ENCODE results near the gene ITPR3. TPM values are rescaled to one million over a fixed set of nuclear protein-coding genes. Genes with fewer than 3 reads are reported as not detected.

The ITPR3 gene
- total RNA-seq, 1 experiment from 2014 or later: 143 TPM

DNA sequence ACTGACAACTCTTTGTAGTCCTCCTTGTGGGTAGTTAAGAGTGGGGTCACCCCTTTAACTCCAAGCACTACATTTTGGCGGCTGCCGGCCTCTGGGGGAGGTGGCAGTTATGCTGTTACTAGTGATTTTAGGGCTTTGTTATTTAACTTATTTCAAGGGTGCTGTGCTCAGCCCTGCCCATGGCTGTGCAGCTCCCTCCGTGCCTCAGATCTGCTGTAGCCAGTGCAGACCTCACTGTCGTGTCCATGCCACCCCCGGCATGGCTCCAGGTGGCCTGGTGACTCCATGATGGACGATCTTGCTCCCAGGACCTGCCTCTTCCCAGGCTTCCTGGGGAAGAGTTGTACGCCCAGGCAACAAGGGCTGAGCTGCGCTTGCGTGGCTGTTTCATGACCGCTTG lies 75.0 kb downstream of the ITPR3 start:
- Mint-ChIP-seq H3K4me1 (ENCODE audit: low read depth, unreplicated experiment) (peaks cover 9% of the 10 kb centered on the region), H3K36me3 (ENCODE audit: insufficient read depth, unreplicated experiment) (peaks cover 97% of the 10 kb centered on the region), H3K27me3 (ENCODE audit: unreplicated experiment) (no peaks in the 10 kb centered on the region), H3K4me3 (ENCODE audit: low read depth, unreplicated experiment) (no peak overlapping the region), H3K27ac (ENCODE audit: unreplicated experiment) (no peak overlapping the region), H3K9me3 (ENCODE audit: low read depth, unreplicated experiment) (no peaks in the 10 kb centered on the region)
- TF ChIP-seq, protein P1, sequence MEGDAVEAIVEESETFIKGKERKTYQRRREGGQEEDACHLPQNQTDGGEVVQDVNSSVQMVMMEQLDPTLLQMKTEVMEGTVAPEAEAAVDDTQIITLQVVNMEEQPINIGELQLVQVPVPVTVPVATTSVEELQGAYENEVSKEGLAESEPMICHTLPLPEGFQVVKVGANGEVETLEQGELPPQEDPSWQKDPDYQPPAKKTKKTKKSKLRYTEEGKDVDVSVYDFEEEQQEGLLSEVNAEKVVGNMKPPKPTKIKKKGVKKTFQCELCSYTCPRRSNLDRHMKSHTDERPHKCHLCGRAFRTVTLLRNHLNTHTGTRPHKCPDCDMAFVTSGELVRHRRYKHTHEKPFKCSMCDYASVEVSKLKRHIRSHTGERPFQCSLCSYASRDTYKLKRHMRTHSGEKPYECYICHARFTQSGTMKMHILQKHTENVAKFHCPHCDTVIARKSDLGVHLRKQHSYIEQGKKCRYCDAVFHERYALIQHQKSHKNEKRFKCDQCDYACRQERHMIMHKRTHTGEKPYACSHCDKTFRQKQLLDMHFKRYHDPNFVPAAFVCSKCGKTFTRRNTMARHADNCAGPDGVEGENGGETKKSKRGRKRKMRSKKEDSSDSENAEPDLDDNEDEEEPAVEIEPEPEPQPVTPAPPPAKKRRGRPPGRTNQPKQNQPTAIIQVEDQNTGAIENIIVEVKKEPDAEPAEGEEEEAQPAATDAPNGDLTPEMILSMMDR (IDR thresholded peaks at IDR 0.05; ENCODE audit: unreplicated experiment): no peak
- CTCF ChIA-PET: no interaction called here
- intact Hi-C loops (cut with micrococcal nuclease; ENCODE audit: unreplicated experiment): no loop called here
- DNase-seq: no peak
- BruUV-seq (replicated peaks): TSS peak; percentile 63

DNA sequence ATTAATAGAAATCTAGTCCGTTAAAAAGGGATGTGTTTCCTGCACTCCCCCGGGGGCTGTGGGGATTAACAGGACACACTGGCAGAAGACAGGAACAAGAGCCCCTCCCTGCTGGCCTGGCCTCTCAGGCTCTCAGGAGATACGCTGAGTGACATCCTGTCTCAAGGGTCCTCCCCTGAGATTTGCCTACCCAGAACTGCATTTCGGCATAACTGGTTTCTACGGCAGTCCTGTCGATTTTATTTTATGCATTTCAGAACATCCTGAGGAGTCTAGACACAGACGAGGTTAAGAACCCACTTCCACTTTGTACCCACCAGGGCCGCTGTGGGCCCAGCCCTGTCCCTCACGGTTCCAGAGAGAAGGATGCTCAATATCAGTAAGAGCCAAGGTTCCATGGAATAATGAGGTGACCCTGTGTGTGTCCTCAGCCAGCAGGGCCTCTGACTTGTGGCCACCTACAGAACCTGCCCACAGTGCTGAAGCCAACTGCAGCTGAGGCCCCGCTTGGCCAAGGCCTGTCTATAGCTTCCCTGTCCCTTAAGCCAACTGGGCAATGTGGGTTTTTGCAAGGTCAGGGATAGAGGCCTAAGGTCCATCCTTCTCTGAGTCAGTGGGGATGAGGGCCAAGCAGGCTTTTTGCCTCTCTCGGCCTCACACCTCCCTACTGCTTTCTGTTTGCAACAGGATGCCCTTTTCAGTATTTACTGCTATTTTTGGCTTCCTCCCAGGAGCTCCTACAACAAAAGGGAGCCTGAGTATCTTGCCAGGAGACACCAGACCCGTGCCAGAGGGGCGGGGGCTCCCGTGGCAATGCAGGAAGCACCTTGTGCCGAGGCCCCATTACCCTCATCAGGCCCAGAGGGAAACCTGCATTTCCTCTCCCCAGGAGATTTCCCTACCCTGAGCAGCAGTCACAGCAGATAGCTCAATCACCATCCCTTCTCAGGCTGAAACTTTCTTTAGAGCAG lies 75.7 kb downstream of the ITPR3 start:
- CTCF ChIA-PET: interaction anchor here (0.8 to 1.6 kb wide), 4 partner anchors 14 to 107 kb away, joined by 3 to 5 read pairs (median 3); partner anchors contain the start of gene UQCC2
- TF ChIP-seq, protein P1 (IDR thresholded peaks at IDR 0.05; ENCODE audit: unreplicated experiment): no peak
- Mint-ChIP-seq H3K9me3 (ENCODE audit: low read depth, unreplicated experiment) (no peaks in the 10 kb centered on the region), H3K36me3 (ENCODE audit: insufficient read depth, unreplicated experiment) (peaks cover 94% of the 10 kb centered on the region), H3K4me1 (ENCODE audit: low read depth, unreplicated experiment) (peaks cover 9% of the 10 kb centered on the region), H3K27me3 (ENCODE audit: unreplicated experiment) (no peaks in the 10 kb centered on the region), H3K4me3 (ENCODE audit: low read depth, unreplicated experiment) (no peak overlapping the region), H3K27ac (ENCODE audit: unreplicated experiment) (peak overlapping the region; percentile 25)
- BruUV-seq (replicated peaks): no TSS peak
- intact Hi-C loops (cut with micrococcal nuclease; ENCODE audit: unreplicated experiment): no loop called here
- peak; percentile 53 for DNase-seq

DNA sequence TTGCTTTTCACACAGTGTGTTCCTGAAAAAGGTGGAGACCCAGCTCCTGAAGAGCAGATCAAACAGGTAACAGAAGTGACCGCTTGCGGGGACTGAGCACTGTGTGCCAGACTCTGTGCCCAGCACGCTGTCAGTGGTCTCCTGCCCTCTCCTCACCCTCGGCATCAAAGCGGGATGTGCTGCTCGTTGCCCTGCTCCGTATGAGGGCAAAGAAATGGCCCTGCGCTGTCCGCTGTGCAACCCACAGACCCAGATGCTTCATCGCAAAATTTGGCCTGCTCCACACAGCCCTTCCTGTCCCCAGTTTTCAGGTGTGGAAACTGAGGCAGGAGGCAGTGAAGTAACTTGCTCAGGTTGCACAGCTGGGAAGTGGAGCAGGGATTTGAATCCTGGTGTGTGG lies 76.7 kb downstream of the ITPR3 start:
- BruUV-seq (replicated peaks): no TSS peak
- Mint-ChIP-seq H3K36me3 (ENCODE audit: insufficient read depth, unreplicated experiment) (peaks cover 84% of the 10 kb centered on the region), H3K27me3 (ENCODE audit: unreplicated experiment) (no peaks in the 10 kb centered on the region), H3K4me1 (ENCODE audit: low read depth, unreplicated experiment) (peaks cover 9% of the 10 kb centered on the region), H3K9me3 (ENCODE audit: low read depth, unreplicated experiment) (no peaks in the 10 kb centered on the region), H3K27ac (ENCODE audit: unreplicated experiment) (peak overlapping the region; percentile 25), H3K4me3 (ENCODE audit: low read depth, unreplicated experiment) (no peak overlapping the region)
- TF ChIP-seq, protein P1 (IDR thresholded peaks at IDR 0.05; ENCODE audit: unreplicated experiment): no peak
- no peak for DNase-seq
- intact Hi-C loops (cut with micrococcal nuclease; ENCODE audit: unreplicated experiment): no loop called here
- CTCF ChIA-PET: interaction anchor here (0.8 to 1.6 kb wide), 4 partner anchors 13 to 108 kb away, joined by 3 to 5 read pairs (median 3); partner anchors contain the start of gene UQCC2

DNA sequence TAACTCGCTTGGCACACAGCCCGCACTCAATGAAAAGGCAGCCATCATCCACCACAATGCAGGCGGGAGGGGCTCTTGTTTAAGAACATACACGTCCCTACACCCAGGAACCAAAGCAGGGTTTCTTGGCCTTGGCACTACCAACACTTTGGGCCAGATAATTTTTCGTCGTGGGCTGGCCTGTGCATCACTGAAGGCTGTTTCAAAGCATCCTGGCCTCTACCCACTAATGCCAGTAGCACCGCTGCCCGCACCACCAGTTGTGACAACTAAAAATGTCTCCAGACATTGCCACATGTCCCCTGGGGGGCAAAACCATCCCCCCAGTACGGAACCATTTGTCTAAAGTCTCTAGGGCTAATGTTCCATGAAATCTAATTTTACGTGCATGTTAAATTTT lies 77.4 kb downstream of the ITPR3 start:
- CTCF ChIA-PET: no interaction called here

More for the DNA sequence above, 77.4 kb downstream of the ITPR3 start:
- DNase-seq: no peak
- H3K36me3 Mint-ChIP-seq (ENCODE audit: insufficient read depth, unreplicated experiment): peaks cover 77% of the 10 kb centered on the region
- no peak overlapping the region for H3K4me3 Mint-ChIP-seq (ENCODE audit: low read depth, unreplicated experiment)
- intact Hi-C loops (cut with micrococcal nuclease; ENCODE audit: unreplicated experiment): no loop called here
- H3K9me3 Mint-ChIP-seq (ENCODE audit: low read depth, unreplicated experiment): no peaks in the 10 kb centered on the region
- BruUV-seq (replicated peaks): no TSS peak
- no peaks in the 10 kb centered on the region for H3K27me3 Mint-ChIP-seq (ENCODE audit: unreplicated experiment)
- TF ChIP-seq, protein P1 (IDR thresholded peaks at IDR 0.05; ENCODE audit: unreplicated experiment): no peak
- no peak overlapping the region for H3K27ac Mint-ChIP-seq (ENCODE audit: unreplicated experiment)
- H3K4me1 Mint-ChIP-seq (ENCODE audit: low read depth, unreplicated experiment): peaks cover 9% of the 10 kb centered on the region
